HUDEP-2 (cell line): ENCODE measurements around the gene AHDC1.
"Not testable (repeated sequence)": the region's sequence is repeated elsewhere in the genome, so short reads cannot be mapped to it uniquely, and the experiment has no call there.

ENCODE experiments used
- DNase-seq, 76 experiments: peaks; one replicate each; lab custom pipeline; 2025; ENCODE audit not compliant: unreplicated experiment in 76 of 76; lab: John Stamatoyannopoulos, UW

AHDC1 gene

DNA sequence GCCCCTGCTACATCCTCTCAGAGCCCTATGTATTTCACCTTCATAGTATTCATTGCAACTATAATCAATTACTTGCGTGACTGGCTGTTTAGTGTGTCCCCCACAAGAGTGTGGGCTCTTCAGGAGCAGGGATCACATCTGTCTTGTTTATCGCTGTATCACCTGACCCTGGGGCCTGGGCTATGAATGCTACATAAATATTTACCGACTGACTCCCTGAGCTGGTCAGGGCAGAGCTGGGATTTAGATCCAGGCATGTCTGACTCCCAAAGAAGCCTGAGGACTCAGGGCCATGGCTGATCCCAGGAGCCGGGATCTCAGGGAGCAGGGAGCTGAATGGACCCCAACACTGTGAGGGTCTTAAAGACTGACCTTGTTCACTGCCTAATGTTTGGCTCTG is 49.7 kb downstream of the AHDC1 start:
- DNase-seq: no peak

GRCh38 chr1:27553823-27554222 is 50.1 kb downstream of the AHDC1 start:
- DNase-seq: not testable (repeated sequence)

GRCh38 chr1:27552911-27553420 is 51.0 kb downstream of the AHDC1 start:
- no peak for DNase-seq

DNA sequence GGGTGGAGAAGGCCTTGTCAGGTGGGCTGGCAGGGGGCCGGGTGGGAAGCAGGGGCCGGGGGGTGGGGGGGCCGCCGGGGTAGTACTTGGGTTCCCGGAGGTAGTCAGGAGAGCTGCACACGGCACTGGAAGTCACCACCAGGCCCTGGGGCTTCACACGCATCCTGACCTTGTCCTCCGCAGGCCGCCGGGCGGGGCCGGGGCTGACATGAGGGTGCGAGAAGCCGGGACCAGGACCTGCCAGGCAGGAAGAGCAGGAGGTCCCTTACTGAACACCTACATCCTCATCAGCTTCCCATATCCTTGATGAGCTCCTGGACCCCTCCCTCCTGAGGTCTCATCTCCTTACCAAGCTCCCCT is 52.0 kb downstream of the AHDC1 start:
- no peak for DNase-seq

DNA sequence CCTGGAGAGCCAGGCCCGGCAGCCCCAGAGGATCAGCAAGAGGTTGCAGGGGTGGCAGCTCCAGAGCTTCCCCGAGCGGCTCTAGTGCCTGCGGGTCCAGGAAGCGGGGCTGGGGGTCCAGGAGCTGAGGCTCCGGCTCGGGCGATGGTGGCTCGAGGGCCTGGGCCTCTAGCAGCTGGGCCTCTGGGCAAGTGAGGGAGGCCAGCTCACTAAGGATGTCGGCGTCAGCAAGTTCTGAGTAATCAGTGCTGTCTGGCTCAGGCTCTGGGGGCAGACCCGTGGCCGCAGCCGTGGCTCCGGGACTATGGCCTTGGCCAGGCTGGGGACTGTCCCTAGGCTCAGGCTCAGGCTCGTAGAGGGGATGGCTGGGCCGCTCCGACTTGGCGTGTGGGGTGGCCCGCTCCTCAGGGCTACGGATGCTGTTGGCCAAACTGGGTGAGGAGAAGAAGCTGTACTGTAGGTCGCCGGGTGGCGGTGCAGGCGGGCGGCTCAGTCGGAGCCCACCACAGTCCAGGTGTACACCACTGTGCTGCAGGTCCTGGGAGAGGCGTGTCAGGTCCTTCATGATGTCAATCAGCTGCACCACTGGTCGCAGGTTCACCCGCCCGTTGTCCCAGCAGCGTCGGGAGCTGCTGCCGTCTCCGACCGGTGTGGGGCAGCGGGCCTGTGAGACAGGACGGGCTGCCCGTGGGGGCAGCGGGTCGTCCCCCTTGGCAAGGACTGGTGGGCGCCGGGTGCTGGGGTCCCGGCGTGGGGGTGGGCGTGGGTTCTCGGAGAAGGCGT is 52.6 kb downstream of the AHDC1 start:
- DNase-seq: no peak

DNA sequence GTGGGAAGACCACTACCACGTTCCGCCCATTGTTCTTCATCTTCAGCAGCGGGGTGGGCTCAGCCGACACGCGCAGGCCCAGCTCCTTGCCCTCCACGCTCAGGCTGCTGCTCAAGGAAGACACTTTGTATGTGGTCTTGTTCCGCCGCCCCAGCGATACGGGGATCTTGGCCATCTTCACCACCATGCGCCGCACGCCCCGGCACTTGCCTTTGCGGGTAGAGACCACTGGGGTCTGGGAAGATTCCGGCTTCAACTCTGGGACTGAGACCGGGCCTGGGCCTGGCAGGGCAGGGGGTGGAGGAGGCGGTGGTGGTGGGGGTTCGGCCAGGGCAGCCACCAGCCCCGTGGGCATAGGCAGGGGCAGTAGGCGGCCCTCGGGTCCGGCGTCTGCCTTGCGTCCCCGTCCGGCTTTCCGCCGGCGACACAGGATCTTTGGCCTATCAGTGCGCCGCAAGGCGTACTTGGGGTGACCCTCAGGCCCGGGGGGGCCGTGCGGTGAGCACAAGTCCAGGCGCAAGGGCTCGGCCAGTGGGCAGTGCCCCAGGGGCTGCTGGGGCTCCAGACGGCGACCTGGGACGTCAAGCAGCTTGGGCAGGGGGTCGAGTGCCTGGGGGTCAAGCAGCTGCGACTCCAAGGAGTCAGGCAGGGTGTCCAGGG is 53.3 kb downstream of the AHDC1 start:
- DNase-seq: no peak

DNA sequence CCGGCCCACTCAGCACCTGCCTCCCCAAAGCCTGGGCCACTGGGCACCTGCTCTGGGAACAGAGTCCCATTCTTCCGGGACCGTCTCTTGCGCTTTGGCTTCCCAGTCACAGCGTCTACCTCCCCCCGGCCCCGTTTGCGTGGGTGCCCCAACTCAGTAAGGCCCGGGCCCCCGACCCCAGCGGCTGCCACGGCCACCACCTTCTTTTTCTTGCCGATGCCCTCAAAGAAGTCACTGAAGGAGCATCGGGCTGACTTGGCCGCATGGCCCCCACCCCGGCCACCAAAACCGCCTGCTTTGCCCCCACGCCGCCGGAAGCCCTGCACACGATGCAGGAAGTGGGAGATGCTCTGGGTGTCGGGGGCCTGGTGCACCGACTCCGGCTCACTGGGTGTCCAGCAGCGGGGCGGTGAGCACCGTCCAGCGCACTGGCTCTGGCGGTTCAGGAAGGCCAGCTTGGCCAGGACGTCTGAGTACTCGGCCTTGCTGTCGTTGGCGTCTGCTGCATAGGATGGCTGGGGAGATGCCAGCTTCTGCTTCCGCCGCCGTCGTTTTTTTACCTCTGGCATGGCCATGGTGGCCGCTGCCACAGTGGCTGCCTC is 54.0 kb downstream of the AHDC1 start:
- DNase-seq: no peak

DNA sequence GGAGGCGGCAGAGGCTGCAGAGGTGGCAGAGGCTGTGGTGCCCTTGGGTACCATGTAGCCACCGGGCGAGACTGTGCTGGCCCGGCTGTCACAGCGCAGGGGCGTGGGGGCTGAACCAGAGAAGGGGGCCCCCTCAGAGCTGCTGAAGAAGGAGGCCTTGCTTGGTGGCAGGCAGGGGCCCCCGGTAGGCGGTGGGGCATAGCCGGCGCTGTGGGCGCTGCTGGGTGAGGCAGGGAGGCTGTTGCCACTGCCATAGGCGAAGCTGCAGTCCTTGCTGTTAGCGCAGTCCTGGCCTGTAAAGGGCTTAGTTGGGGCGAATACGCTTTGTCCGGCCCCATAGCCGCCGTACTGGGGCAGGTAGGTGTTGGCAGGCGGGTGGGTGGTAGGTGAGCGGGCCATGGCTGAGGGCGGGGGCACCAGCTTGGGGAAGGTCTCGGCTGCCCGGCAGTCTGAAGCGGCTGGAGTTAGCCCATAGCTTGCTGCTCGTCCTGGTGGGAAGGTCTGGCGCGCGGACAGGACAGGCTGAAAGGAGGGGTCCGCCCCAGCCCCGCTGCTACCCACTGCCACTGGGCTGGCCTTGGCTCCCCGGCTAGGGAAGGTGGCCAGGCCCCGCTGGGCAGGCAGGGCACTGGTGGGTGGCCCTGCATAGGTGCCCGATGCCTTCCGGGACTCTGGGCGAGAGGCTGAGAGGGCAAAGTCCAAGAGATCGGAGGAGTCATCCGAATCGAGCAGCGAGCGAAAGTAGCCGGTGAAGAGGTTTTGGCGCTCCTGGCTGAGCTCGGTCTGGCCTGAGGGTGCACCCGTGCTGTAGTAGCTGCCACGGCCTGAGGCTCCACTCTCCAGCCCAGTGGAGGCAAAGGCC is 54.9 kb downstream of the AHDC1 start:
- DNase-seq: no peak

DNA sequence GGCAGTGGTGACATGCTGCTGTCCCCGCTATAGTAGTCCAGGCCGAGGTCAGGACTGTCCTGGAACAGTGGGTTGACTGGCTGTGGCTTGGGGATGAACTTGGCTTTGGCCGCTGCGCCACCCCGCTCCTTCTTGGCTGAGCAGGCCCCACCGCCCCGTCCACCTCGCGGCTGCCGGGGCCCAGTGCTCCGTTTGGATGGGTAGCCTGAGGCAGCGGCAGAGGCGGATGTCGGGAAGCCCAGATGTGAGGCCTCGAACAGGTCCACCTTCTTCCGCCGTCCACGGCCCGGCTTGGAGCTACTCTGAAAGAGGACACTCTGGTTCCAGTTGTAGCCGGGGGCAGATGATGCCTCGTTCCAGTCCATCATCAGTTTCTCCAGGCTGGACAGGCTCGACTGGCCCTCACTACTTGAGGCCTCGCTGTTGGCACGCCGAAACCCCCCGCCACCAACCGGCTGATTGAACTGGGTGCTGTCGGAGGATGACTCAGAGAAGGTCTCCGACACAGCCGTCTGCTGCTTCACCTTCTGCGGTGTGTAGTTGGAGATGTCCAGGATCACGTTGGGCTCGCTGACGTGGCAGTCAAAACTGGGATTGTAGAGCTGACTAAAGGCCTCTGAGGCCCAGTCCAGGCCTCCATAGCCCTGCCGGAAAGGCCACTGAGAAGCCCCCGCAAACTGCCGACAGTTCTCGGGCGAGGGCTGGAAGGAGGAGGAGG is 55.6 kb downstream of the AHDC1 start:
- no peak for DNase-seq

- DNase-seq: no peak
These were observed 56.5 kb downstream of the AHDC1 start for GRCh38 chr1:27547220-27548116.

DNA sequence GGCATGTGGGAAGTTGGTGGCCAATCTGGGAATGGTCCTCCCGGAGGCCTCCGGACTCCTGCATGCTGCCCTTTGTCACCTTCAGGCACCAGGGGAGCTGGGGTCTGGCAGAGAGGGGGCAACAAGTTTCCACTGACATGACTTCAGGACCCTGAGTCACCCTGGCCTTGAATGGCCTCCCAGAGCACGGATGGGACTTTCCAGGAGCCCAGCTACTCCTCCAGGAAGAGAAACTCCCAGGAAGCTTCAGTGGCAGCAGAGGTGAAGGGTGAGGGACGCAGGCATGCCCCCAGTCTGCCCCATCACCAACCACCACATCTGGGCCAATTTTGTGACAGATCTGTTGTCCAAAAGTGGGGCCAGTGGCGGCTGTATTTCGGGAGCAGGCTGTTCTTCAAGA is 58.1 kb downstream of the AHDC1 start:
- no peak for DNase-seq

DNA sequence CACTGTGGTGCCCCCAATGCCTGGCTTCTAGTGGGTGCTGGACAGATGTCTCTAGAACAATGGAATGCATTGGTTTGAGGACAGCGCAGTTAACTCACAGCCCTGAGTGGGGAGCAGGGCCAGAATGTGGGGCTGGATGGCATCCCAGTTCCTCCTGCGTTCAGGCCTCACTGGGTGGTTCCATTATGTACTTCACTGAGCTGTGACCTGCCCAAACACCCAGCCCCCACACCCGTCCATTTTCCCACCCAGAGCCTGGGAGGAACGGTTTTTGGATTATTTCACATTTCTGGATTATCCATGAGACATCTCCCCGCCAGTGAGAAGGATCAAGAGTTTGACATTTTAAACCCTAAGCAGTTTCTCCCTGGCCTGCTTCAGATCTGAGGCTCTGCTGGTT is 58.7 kb downstream of the AHDC1 start:
- peak in 14 of 76 experiments; percentile 8 to 36 (median 17) for DNase-seq

DNA sequence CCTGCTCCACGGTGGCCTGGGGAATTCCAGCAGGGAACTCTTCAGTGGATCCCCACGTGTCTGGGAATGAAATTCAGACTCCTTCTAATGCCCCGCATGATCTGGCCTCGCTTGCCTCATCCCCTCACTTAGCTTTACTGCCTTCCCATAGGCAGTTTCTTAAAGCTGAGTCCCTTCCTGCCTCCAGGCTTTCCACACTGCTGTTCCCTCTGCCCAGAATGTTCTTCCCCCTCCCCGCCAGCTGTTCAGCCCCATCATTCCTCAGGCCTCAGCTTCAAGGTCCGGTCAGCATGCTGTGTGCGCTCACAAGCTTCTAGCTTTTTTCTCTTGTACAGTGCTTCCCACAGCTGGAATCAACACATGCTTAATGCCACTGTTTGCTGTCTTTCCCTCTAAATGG is 59.1 kb downstream of the AHDC1 start:
- DNase-seq: peak in 2 of 76 experiments; percentile 36 to 37

GRCh38 chr1:27543284-27543683 is 60.7 kb downstream of the AHDC1 start:
- DNase-seq: peak in 3 of 76 experiments; percentile 20 to 59 (median 39)

GRCh38 chr1:27542463-27543273 is 61.3 kb downstream of the AHDC1 start:
- peak in 75 of 76 experiments; percentile 63 to 97 (median 86) for DNase-seq

- DNase-seq: peak in 3 of 76 experiments; percentile 13 to 29 (median 16)
These were observed 63.8 kb downstream of the AHDC1 start for GRCh38 chr1:27539901-27540861.

DNA sequence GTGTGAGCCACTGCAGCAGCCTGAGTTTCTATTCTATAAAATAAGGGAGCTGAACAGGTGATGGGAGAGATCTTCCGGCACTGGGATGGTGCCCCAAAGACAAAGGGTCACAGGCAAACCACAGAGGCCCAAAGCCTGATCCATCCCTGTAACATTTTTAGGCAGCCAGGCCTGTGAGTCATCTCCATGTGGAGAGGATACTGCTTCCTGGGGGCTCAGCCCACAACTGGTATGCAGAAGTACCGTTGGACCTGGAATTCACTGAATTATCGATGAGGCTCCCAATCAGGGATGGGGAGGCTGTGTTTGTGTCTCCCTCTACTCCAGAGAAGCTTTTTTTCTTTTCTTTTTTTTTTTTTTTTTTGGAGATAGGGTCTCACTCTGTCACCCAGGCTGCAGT is 65.2 kb downstream of the AHDC1 start:
- DNase-seq: no peak
